ENCODE measurements around the gene TBC1D4.
"Not testable (repeated sequence)": the region's sequence is repeated elsewhere in the genome, so short reads cannot be mapped to it uniquely, and the experiment has no call there.

TBC1D4 gene

DNA sequence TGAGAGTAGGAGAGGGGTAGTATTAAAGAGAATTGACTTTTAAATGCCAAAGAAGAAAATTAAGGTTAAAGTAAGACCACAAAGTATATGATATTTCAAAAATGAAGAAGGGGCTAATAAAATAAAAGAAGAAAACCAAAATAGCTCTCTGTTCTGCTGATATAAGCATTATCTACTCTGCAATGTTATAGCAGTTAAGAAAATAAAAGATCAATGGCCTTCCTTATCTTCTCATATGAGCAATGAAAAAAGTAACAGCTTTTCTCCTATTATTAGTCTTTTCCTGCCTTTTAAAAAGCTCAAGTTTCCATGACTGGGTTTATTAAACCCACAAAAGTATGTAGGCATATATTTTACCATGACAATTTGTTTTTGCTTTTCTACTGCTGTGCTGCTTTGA lies 126.4 kb downstream of the TBC1D4 start:
- DNase-seq, result no peak

DNA sequence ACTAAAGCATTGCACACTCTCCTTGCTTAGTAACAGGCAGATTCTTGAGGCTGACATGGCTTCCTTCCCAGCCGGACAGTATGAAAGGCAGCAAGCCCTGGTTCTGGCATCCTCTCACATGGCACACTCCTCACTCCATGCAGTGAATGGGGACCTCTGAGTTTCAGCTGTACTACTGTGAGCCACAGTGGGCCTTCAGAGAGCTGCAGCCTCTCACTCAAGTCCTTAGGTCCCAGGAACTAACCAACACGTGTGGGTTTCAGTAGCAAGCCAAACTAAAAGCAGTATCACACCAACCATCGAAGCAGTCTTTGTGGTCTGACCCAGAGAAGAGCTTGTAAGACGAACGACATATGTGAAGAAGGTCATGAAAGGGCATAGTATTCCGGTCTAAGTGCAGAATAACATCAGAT lies 128.2 kb downstream of the TBC1D4 start:
- DNase-seq, result no peak

DNA sequence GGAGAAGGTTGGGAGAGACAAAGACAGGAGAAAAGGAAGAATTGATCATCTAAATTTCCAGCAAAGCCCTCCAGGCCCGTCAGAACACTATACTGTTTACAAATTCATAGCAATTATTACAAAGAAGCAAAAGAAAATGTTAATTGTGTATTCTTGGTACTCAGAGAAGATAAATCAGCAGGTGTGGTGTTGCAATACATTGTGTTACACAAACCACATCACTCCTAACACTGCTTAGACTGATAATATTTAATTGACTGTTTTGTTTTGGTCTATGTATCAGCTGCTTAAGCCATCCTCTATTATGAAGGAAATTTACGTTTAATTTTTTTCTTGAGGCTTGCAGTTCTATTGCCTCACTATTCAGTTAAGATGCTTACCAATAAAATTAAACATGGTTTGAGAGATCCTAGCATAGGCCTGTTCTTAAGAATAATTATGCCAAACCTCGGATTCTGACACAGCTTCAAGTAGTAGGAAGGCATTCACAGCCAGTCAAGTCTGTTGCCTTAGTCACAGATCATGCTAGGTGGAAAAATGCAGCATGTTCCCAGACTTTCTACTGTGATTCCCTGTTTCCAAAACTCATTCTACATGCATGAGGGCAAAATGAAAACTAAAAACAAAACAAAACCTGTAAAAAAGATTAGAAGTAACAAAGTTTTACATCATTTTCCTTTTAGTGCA lies 129.2 kb downstream of the TBC1D4 start:
- no peak for DNase-seq

DNA sequence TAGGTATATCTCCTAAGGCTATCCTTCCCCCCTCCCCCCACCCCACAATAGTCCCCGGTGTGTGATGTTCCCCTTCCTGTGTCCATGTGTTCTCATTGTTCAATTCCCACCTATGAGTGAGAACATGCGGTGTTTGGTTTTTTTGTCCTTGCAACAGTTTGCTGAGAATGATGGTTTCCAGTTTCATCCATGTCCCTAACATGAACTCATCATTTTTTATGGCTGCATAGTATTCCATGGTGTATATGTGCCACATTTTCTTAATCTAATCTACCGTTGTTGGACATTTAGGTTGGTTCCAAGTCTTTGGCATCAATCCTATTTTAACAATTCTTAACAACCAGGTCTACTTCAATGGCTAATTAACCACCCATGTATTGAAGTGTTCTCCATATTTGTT lies 130.4 kb downstream of the TBC1D4 start:
- not testable (repeated sequence) for DNase-seq

DNA sequence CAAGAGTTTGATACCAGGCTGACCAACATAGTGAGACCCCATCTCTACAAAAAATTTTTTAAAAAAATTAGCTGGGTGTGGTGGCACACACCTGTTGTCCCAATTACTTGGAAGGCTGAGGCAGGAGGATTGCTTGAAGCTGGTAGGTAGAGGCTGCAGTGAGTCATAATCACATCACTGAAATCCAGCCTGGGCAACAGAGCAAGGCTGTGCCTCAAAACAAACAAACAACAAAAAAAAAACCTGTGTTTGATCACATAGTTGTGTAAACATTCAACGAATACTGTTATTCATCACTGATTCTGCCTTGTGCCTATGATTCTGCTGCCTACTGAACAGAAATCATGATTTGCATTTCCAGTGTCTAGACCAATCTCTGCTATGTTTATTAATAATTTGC lies 134.0 kb downstream of the TBC1D4 start:
- DNase-seq, result no peak

DNA sequence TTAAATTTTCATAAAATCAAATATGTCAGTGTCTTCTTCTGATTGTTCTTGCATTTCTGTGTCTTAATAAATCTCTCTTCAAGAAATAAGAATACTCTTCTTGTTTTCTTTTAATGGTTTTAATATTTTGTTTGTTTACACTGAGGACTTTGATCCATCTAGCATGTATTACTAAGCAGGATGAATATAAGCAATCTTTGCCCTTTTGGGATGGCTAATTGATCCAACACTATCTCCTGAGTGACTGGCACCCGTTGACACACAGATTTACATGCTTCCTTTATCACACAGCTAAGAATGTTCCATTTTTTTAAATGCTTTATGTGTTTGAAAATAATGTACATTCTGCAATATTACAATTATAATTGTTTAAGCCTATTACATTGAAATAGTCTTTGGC lies 134.5 kb downstream of the TBC1D4 start:
- DNase-seq, result no peak

DNA sequence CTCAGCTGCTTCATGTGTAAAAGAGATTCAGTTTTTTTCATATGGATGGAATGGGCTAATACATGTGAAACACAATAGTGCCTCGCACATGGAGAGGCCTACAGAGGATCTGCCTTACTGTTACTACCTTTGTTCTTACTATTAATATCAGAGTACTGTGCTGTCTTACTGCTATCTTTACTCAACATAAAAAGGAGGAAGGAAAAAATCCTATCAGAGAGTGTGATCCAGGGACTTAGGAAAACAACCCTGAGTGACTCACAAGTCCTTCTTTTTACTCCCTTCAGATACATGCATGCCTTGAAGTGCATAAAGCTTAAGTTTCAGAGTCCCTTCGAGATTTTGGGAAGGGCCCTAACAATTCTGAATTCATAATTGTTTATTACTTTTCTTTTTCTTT lies 136.8 kb downstream of the TBC1D4 start:
- DNase-seq, result no peak

DNA sequence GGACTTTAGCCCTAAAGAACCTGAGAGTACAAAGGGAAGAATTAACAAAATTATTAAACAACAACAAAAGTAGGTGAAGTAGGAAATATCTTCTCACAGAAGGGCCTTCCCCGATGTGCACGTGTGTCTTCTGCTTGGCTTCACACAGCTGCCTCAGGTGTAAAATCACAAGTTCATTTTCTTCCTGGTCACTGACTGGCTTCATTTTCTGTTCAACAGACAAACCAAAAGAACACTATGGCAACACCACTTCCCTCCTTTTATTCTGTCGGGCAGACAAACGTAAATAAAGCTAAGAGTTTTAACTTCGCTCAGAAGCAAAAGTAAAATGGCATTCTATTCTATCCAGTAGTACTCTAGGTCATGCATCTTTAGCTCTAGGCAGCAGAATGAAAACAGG lies 140.9 kb downstream of the TBC1D4 start:
- no peak for DNase-seq

DNA sequence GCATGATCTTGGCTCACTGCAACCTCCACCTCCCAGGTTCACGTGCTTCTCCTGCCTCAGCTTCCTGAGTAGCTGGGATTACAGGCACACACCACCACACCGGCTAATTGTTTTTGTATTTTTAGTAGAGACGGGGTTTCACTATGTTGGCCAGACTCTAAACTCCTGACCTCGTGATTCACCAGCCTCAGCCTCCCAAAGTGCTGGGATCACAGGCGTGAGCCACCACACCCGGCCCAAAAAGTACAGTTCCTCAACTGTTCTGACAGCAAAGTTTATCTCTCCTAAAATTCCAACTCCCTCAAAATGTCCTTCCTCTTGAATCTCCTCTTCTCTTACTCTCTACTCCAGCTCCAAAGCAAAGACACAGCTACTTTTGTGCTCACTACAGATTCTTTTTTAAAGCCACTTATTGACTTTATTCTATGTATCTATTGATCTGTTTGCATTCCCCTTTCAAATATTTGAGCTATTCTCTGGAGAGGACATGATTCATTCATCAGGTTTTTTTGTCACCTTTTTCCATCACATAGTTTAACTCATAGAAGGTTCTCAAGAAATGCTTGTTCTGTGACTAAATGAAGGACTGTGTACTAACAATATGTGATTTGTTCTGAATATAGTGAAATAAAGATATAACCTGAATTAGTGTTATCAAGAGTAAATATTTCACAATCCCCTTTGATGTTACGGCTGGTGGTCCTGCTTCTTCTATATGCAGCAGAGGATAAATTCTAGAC lies 142.2 kb downstream of the TBC1D4 start:
- no peak for DNase-seq

DNA sequence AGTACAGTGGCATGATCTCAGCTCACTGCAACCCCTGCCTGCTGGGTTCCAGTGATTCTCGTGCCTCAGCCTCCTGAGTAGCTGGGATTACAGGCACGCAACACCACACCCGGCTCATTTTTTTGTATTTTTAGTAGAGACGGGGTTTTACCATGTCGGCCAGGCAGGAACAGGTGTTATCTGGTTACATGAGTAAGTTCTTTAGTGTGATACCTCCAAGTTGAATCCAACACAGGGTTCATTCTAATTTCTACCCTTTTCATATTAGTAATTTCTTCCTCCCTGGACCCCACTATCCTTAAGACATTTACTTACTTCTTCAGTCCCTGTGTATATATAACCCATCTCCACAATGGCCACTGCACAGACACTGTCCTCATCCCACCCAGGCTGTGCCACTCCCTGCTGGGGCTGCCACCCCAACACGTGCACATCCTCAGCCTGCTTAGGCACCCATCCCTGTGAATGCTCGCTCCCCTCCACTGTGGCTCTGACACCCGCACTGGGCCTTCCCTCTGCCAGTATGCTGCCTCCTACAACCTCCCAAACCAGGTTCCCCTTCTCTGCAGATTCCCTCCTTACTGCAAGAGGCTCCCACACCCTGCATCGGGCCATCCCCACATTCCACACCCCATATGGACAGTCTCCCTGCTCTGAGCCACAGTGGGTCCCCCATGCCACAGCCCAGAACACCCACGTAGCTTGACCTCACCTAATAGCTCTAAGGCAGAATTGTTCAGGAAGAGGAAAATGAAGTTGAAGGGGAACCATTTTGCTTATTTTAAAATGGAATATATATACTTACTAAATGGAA lies 147.1 kb downstream of the TBC1D4 start:
- no peak for DNase-seq

DNA sequence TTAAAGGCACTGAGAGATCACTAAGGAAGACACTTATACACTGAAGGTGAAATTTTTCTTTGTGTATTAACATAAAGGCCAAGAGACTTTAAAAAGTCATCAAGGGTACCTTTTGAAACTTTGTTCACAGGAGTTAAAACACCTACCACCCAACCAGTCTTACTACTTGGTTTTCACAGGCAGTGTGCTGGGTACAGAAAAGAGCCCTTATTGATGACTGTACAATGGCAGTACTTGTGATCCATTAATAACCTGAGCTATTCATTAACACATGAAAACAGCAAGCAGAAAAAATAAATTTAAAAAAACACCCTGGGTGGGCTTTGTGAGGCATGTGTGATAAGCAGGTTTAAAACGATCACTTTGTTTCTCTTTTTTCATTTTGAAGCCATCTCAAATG lies 148.9 kb downstream of the TBC1D4 start:
- no peak for DNase-seq

DNA sequence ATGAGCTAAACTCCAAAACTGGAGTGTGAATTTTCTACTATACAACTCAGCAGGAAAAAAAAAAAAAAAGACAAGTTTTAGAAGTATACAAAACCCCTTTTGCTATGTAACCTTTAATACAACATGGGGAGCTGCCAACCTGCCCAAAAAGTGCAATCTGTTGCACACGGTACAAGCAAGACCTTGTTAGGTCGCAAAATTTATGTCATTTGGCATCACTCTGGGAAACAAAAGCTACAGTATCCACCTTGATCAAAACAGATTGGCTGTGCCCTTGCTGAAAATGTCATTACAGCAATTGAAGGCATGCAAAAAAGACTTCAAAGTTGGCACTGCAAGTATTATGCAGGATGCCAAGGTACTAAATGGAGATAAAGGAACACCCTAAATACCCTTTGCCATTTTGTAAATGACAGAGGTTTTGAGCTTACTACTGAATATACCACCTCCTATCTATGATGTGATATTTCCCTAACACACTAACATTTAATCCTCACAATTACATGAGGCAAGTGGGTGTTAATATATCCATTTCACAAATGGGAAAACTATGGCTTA lies 150.1 kb downstream of the TBC1D4 start:
- DNase-seq, result no peak

DNA sequence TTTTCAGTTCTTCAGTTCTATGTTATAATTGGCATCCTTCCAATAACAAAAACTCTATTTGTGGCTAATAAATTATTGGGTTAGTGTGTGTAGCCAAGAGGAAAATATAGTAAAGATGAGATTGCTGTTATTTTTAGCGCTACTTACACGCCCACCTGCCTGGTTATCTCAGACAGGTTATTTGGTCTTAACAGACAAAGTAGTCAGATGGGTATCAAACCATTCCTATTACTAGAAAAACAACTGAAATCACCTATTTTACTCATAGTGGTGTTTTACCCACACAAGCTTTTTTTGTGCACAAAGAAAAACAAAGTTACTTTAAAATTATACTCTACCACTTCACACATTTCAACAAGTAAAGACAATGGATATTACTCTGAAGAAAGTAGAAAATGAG lies 151.2 kb downstream of the TBC1D4 start:
- no peak for DNase-seq

DNA sequence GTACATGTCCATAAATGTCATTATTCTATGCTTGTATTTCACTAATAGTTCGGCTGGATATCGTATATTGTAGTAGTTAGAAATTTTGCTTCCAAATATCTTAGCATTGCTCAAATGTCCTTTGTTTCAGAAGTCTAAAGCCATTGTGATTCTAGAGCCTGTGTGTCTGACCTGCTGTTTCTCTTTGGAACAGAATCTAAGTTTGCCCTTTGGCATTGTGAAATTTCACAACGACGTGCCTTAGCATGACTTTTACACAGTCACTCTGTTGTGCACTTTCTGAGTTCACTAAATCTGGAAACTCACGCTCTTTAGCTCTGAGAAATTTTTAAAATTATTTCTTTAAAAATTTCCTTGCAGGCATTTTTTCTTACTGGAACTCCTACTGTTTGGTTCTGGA lies 152.2 kb downstream of the TBC1D4 start:
- no peak for DNase-seq

DNA sequence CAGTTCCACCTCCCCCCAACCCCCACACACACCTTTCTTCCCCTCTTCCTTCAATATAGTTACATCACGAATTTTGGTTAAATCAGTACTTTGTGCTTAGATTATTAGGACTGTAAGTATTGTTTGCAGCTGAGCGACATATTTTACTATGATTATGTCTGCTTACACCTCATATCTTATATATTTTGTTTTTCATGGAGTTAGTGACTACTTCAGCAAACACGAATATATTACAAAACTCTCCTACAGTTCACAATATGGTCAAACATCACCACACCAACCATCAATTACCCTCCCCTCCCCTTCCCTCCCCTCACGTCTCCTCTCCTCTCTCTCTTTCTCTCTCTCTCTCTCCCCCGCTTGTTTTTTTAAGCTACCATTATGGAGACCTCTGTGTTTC lies 152.9 kb downstream of the TBC1D4 start:
- no peak for DNase-seq

DNA sequence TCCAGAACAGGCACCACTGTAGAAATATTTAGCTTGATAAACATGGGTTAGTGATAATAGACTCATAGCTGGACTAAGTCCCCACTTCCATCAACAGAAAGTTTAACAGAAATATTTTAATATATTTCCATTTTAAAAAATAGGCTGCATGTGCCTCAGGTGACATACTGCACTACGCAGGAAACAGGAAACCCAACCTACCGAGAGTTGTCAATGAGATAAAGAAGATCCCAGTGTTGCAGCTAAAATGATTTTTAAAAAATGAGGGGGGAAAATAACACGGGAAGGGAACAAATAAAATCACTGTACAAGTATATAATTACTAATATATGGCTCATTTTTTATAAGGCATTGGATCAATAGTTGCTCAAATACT lies 154.8 kb downstream of the TBC1D4 start:
- DNase-seq, result no peak

DNA sequence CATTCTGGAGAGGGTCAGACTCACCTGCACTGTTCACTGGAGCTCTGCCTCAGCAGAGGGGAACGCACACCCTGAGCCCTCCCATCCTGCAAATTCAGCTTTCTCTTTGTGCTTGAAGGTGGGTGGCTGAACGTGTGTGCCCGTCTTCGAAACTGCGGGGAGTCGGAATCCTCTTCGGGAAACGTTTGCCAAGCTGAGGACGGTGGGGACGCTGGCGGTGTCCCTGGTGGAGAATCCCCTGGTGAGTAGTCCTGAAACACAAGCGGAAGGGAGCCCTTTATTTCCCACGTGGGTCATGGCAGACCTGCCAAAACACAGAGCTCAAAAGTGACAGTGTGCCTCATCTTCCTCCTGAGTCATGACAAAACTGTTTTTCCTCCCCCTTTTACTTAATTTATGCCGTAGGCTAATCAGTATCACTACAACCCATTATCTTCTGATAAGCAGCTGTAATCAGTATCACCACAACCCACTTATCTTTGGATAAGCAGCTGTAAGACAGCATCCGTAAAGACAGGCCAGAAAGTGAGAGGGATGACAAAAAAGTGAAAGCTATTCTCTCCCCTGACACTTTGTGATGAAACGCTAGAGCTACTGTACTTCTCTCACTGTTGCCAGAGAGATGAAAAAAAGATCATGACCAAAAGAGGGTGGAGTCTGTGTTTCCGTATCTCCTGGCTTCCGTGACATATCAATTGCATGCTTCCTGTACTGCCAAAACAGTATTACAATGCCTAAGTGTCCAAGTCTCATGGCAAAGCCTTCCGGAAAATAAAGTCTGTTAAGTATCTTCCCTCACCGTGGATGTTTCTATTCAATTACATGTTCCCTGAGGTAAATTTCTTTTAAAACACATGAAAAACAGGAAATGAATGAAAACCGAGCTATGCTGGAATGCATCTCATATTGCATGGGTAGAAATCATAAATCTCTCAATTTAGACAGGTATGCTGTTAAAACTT lies 155.5 kb downstream of the TBC1D4 start:
- DNase-seq, result no peak

DNA sequence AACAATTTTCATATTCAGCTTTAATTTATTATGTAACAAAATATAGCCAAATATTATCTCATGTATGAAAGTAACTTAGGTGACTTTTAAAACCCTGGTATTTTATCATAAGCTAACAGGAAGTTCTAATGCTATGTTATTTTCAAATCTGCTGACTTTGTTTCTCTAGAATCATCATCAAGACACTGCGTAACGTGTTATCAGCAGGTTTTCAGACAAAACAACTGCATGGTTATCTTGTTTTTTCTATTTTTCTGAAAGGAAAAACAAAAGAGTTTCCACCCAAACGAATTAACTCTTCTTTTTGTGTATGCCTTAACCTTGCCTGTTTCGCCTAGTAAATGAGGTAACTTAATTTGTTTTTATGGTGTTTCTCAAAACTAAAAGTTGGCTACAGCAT lies 156.3 kb downstream of the TBC1D4 start:
- DNase-seq, result no peak

DNA sequence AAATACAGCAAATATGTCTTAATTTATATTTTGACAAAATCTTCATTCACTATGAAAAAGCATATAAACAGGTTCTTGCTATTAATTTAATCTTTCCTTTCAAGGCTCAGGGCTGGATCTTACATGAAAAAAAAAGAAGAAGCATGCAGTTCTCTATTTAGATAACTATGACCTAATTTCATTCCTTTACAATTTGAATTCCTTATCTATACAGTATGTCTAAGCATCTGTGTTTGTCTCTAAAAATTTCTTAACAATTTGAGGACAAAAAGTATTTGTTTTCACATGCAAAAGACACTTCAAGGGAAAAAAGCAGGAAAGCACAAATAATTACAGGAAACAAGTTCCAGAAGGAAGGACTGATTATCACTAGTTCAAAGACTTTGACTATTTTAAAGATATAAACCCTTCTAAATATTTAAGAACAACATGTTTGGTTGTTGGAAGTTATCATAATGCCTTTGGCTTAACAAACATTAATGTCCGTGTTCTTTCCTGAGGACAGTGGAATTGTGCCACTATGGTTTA lies 157.5 kb downstream of the TBC1D4 start:
- no peak for DNase-seq

DNA sequence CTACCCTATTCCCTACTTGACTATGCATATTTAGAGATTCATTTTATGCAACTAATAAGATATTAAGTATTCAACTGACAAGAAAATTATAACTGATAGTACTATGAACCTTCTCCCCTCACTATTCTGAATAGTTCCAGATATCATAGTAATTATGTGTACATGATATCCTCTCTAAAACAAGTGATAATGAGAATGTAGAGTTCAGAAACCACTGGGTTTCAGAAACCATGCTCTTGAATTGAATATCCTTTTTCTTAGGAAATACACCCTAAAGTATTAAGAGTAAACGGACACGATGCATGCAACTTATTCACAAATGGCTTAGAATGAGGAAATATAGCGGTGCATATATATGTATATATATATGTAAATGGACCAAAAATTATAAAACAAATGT lies 160.9 kb downstream of the TBC1D4 start:
- DNase-seq, result no peak

DNA sequence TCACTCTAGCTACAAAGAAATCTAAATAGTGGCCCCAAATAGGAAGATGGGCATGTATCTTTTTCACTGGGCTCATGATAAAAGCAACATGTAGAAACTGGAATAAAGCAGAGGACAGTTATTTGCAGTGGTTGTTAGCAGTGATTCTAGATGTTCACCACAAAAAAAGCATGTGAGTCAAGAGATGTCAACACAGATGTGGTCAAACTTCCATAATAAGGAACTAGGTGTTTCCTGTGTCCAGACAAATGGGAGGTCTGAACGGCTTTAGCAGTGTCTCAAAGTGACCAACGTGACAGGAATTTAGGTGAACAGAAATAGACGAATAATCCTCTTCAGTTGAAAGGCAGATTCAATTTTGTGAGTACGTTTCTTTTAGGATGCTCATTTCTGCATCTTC lies 162.7 kb downstream of the TBC1D4 start:
- DNase-seq, result no peak

DNA sequence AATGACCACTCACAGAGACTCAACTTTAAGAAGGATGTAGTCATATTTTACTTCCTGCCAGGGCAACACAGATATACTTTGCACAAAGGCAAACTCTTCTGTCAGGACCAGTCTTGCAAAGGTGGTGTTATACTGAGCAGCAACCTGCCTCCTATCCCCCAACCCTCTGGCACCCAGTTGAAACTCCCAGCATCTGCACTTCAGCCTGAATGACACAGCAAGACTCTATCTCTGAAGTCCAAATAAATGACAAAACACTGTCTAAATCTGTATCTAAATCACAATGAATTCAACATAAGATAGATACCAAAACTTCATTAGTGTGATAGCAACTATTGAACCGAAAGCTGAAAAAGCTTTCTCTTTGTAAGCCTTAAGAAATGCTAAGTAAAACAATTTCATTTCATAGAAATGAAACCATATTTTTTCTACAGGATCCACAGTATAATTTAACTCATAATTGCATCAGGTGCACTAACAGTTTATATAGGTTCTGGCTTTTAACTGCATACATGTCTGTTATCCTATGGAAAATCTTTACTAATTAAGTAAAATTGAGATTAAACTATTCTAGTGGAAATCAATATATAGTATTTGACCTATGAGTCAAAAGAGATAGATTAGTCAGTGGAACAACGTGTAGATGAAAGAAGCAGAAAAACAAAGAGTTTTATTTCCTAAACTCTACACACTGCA lies 163.7 kb downstream of the TBC1D4 start:
- DNase-seq, result no peak

All from NCI-H2171 treated with DMSO at 0.1 percent for 48 hours (cell line).